ENCODE results near the gene CDK4.

- TF ChIP-seq, protein P1, sequence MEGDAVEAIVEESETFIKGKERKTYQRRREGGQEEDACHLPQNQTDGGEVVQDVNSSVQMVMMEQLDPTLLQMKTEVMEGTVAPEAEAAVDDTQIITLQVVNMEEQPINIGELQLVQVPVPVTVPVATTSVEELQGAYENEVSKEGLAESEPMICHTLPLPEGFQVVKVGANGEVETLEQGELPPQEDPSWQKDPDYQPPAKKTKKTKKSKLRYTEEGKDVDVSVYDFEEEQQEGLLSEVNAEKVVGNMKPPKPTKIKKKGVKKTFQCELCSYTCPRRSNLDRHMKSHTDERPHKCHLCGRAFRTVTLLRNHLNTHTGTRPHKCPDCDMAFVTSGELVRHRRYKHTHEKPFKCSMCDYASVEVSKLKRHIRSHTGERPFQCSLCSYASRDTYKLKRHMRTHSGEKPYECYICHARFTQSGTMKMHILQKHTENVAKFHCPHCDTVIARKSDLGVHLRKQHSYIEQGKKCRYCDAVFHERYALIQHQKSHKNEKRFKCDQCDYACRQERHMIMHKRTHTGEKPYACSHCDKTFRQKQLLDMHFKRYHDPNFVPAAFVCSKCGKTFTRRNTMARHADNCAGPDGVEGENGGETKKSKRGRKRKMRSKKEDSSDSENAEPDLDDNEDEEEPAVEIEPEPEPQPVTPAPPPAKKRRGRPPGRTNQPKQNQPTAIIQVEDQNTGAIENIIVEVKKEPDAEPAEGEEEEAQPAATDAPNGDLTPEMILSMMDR (conservative IDR thresholded peaks at IDR 0.05; ENCODE audit: low read depth, low read length): no peak
- TF ChIP-seq FOS (IDR thresholded peaks at IDR 0.05; ENCODE audit: low read depth, low read length) (no peak), POLR2A (IDR thresholded peaks at IDR 0.05; ENCODE audit: low read depth, low read length) (no peak), RCOR1 (IDR thresholded peaks at IDR 0.05; ENCODE audit: insufficient replicate concordance, low read length) (no peak), SMC3 (IDR thresholded peaks at IDR 0.05; ENCODE audit: low read depth, low read length) (no peak)
Observed at GRCh38 chr12:57795354-57795753, 43.2 kb upstream of the CDK4 start.

Measured in IMR-90 (cell line).